ENCODE measurements around the gene POU4F1.

DNA sequence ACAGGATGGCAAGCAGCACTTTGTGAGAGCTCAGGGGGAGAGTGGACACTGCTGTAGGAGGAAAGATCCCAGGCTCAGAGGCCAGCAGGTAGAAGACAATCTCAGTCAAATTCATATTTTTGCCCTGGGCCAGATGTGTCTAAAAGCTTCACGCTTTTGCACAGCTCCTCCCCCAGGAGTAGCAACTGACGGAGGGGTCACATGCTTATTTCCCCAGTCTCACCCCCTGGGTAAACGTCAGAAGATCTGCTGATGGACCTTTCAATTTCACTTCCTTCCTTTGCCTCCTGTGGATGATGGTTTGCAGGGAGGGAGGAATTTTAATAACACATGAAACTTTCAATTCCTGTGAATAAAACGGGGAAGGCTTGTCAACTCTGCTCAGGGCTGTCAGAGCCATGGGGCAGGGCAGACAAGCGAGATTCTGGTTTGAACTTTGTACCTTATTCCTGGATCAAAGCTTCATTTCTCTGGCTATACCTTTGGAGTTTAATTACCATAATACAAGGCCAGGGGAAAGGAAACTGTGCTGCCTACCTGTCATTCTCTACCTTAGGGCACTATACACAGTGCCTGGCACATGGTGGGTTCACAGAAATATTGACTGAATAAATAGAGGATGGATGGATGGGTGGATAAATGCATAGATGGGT is 41.0 kb downstream of the POU4F1 start:
- TF ChIP-seq POLR2AphosphoS5 (IDR thresholded peaks at IDR 0.05; ENCODE audit: low read depth, low read length) (no peak), TAF1 (IDR thresholded peaks at IDR 0.05; ENCODE audit: borderline replicate concordance, insufficient read depth, low read length) (no peak), SIN3A (IDR thresholded peaks at IDR 0.05; ENCODE audit: borderline replicate concordance, insufficient read depth, low read length) (no peak)
- TF ChIP-seq, protein P1, sequence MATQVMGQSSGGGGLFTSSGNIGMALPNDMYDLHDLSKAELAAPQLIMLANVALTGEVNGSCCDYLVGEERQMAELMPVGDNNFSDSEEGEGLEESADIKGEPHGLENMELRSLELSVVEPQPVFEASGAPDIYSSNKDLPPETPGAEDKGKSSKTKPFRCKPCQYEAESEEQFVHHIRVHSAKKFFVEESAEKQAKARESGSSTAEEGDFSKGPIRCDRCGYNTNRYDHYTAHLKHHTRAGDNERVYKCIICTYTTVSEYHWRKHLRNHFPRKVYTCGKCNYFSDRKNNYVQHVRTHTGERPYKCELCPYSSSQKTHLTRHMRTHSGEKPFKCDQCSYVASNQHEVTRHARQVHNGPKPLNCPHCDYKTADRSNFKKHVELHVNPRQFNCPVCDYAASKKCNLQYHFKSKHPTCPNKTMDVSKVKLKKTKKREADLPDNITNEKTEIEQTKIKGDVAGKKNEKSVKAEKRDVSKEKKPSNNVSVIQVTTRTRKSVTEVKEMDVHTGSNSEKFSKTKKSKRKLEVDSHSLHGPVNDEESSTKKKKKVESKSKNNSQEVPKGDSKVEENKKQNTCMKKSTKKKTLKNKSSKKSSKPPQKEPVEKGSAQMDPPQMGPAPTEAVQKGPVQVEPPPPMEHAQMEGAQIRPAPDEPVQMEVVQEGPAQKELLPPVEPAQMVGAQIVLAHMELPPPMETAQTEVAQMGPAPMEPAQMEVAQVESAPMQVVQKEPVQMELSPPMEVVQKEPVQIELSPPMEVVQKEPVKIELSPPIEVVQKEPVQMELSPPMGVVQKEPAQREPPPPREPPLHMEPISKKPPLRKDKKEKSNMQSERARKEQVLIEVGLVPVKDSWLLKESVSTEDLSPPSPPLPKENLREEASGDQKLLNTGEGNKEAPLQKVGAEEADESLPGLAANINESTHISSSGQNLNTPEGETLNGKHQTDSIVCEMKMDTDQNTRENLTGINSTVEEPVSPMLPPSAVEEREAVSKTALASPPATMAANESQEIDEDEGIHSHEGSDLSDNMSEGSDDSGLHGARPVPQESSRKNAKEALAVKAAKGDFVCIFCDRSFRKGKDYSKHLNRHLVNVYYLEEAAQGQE (IDR thresholded peaks at IDR 0.05; ENCODE audit: insufficient read depth in 1 of 2, low read depth in 2 of 2, low read length in 2 of 2): no peak
